Endothelial cell of umbilical vein (primary cell): ENCODE data around the gene POU2AF3. TPM values are rescaled to one million over a fixed set of nuclear protein-coding genes. Genes with fewer than 3 reads are reported as not detected.

Experiments
- BruUV-seq: library from RNA; stranded (reverse); fragments of 400-500 nt; replicated peaks from 2 replicates; lab custom pipeline; 2021; lab: Mats Ljungman, UMichigan
- CTCF ChIA-PET: fragments of 300-600, 350-600 bp; sonication (Branson Sonifier 250); formaldehyde crosslinking; loops from one replicate; lab custom pipeline; 2021; ENCODE audit warnings: antibody characterized with exemption, inconsistent platforms; lab: Charles Lee
- POLR2A ChIA-PET: fragments of 300-600, 350-600 bp; sonication (Branson Sonifier 250); formaldehyde crosslinking; loops from one replicate; lab custom pipeline; 2021; ENCODE audit warnings: antibody characterized with exemption, inconsistent platforms; lab: Charles Lee
- DNase-seq: peaks from one replicate; pipeline ENCODE4 v3.0.0-alpha.2; 2011; ENCODE audit warnings: low read depth, low spot score
- FAIRE-seq: peaks from 2 replicates; lab custom pipeline; 2011; peaks lifted over from hg19 to GRCh38; lab: Jason Lieb, UNC
- H2AFZ ChIP-seq: 2 replicates; pipeline ENCODE4 v1.6.0; 2012; ENCODE audit warnings: low read depth, low read length, control low read depth, inconsistent platforms
- H3K27ac ChIP-seq: 2 replicates; pipeline ENCODE4 v1.5.1; 2011; ENCODE audit warnings: low read depth, mild to moderate bottlenecking, control low read depth, low read length, moderate library complexity; ENCODE audit not compliant: insufficient read depth
- H3K27me3 ChIP-seq, 2 experiments: 2 replicates each; pipeline versions ENCODE4 v1.6.0 to v1.6.1; 2011; ENCODE audit warnings: low read length in 2 of 2, mixed read lengths in 1 of 2; ENCODE audit not compliant: control insufficient read depth in 2 of 2, insufficient read depth in 2 of 2
- H3K36me3 ChIP-seq, 2 experiments: 2 replicates in 1 of 2; 3 replicates in 1 of 2; pipeline ENCODE4 v1.5.1; 2011; ENCODE audit warnings: low read length in 2 of 2, mild to moderate bottlenecking in 1 of 2, moderate library complexity in 1 of 2; ENCODE audit not compliant: control insufficient read depth in 2 of 2, insufficient read depth in 2 of 2; ENCODE audit errors: extremely low read depth in 1 of 2
- H3K4me1 ChIP-seq: 3 replicates; pipeline ENCODE4 v1.5.1; 2011; ENCODE audit warnings: mild to moderate bottlenecking, low read length; ENCODE audit not compliant: control insufficient read depth, insufficient read depth; ENCODE audit errors: extremely low read depth
- H3K4me2 ChIP-seq: 2 replicates; pipeline ENCODE4 v1.6.1; 2011; ENCODE audit warnings: low read length, control low read depth, mixed read lengths; ENCODE audit not compliant: insufficient read depth
- H3K4me3 ChIP-seq, 3 experiments: fragments of 200-600 bp in 1 of 3; sonication (generic), shearing (Covaris generic) in 1 of 3; replicated peaks in 1 of 3; 2 replicates each; pipeline ENCODE4 v1.5.1; 2011 to 2016; ENCODE audit warnings: control low read depth in 3 of 3, low read length in 3 of 3, mild to moderate bottlenecking in 2 of 3, inconsistent platforms in 1 of 3, low read depth in 1 of 3, moderate library complexity in 1 of 3; ENCODE audit not compliant: insufficient read depth in 1 of 3
- H3K79me2 ChIP-seq: 2 replicates; pipeline ENCODE4 v1.6.0; 2012; ENCODE audit warnings: low read length, inconsistent platforms; ENCODE audit not compliant: control insufficient read depth, insufficient read depth
- H3K9ac ChIP-seq: replicated peaks from 2 replicates; pipeline ENCODE3; 2011; ENCODE audit warnings: low read length, control low read depth; ENCODE audit not compliant: insufficient read depth; ENCODE audit errors: extremely low read depth
- H3K9me1 ChIP-seq: replicated peaks from 3 replicates; pipeline ENCODE4 v1.6.0; 2011; ENCODE audit warnings: mild to moderate bottlenecking, low read length; ENCODE audit not compliant: control insufficient read depth, insufficient read depth; ENCODE audit errors: extremely low read depth
- H3K9me3 ChIP-seq: replicated peaks from 2 replicates; pipeline ENCODE4 v1.5.1; 2012; ENCODE audit warnings: low read length, inconsistent platforms; ENCODE audit not compliant: control insufficient read depth, insufficient read depth
- H4K20me1 ChIP-seq: replicated peaks from 2 replicates; pipeline ENCODE3; 2011; ENCODE audit warnings: mild to moderate bottlenecking, low read length; ENCODE audit not compliant: control insufficient read depth, insufficient read depth; ENCODE audit errors: extremely low read depth
- EZH2 ChIP-seq: IDR thresholded peaks from 2 replicates; pipeline ENCODE4 v1.6.1; 2012; ENCODE audit warnings: borderline replicate concordance, low read depth, mild to moderate bottlenecking, moderate library complexity, low read length, inconsistent platforms; ENCODE audit not compliant: severe bottlenecking
- FOS ChIP-seq: IDR thresholded peaks from 2 replicates; pipeline ENCODE4 v1.6.1; 2011; ENCODE audit warnings: mild to moderate bottlenecking, low read length, moderate library complexity, borderline replicate concordance; ENCODE audit not compliant: insufficient read depth
- GATA2 ChIP-seq: IDR thresholded peaks from 2 replicates; pipeline ENCODE4 v1.7.0; 2011; ENCODE audit warnings: low read depth, mild to moderate bottlenecking, moderate library complexity, mixed read lengths, low read length; ENCODE audit not compliant: insufficient read length, insufficient read depth
- JUN ChIP-seq: IDR thresholded peaks from 2 replicates; pipeline ENCODE4 v1.6.1; 2011; ENCODE audit warnings: borderline replicate concordance, low read depth; ENCODE audit not compliant: insufficient read length, insufficient read depth
- MYC ChIP-seq: IDR thresholded peaks from one replicate; pipeline ENCODE4 v1.6.1; 2011; ENCODE audit warnings: mild to moderate bottlenecking, low read depth, low read length
- POLR2A ChIP-seq: IDR thresholded peaks from 2 replicates; pipeline ENCODE4 v1.6.1; 2012; ENCODE audit warnings: low read depth, mild to moderate bottlenecking, control low read depth, low read length
- POLR2AphosphoS5 ChIP-seq: IDR thresholded peaks from 2 replicates; pipeline ENCODE4 v1.6.1; 2012; ENCODE audit warnings: low read depth, mild to moderate bottlenecking, control low read depth, low read length, moderate library complexity; ENCODE audit not compliant: insufficient read depth
- dilution Hi-C: fragments of 300-500 bp; cut with MboI; formaldehyde crosslinking; loops from one replicate; pipeline ENCODE4 v1.15.0; 2019; ENCODE audit warnings: low sequenced_read_pairs; ENCODE audit not compliant: extremely low pct_ligation_motif_present
- intact Hi-C: fragments of 100-400 bp; cut with micrococcal nuclease; formaldehyde crosslinking; loops from one replicate; pipeline ENCODE4 v1.10.0; 2022
- polyA plus RNA-seq, 4 experiments: library from polyadenylated mRNA; depleted of rRNA in 3 of 4; stranded (reverse) in 3 of 4; unstranded in 1 of 4; fragments of >200 nt; gene quantifications; 2 replicates each; pipeline versions ENCODE4 v1.2.1 to v1.2.3, GENCODE V29; 2011 to 2012; ENCODE audit warnings: missing spikeins in 1 of 4
- total RNA-seq: library from RNA; stranded (reverse); gene quantifications from 2 replicates; pipeline ENCODE4 v1.2.3, GENCODE V29; 2021
- TF ChIP-seq, protein P1 (sequence below): IDR thresholded peaks from 2 replicates; pipeline ENCODE4 v1.6.1; 2011; ENCODE audit not compliant: insufficient read depth, insufficient read length
- TF ChIP-seq, protein P2 (sequence below), 2 donors: IDR thresholded peaks; 1 replicate in 1 of 2; 2 replicates in 1 of 2; pipeline ENCODE4 v1.5.1; 2011; ENCODE audit warnings: low read length in 2 of 2, mild to moderate bottlenecking in 2 of 2, moderate library complexity in 2 of 2, control low read depth in 1 of 2, inconsistent platforms in 1 of 2, low read depth in 1 of 2; ENCODE audit not compliant: insufficient read depth in 1 of 2; ENCODE audit errors: extremely low read depth in 1 of 2

The POU2AF3 gene
- total and polyA plus RNA-seq, 2 donors (not counting 3 experiments of a cell fraction or from before 2014, with no cell fraction given): not detected

DNA sequence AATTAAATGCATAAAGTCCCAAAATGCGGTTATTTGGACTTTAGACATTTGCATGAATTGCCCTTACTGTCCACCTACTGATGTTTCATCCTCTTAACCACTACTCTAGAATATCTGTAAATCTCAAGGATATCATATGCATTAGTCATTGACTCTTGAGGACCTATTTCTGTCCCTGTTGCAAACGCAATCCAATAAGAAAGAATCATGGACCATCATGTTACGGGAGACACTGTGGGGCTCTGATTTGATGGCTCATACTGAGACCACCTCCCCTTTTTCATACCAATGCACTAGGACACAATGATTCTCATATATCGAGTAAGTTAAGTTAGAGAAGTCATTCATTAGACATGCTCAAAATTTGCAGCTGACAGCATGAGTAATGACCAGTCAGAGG, 38.5 kb upstream of the POU2AF3 start:
- Histone ChIP-seq H3K9me3 (no peaks in the 10 kb centered on the region), H4K20me1 (no peaks in the 10 kb centered on the region), H3K9ac (no peak overlapping the region), H3K79me2 (no peaks in the 10 kb centered on the region), H2AFZ (no peak overlapping the region), H3K4me1 (no peaks in the 10 kb centered on the region), H3K4me3 (no peak overlapping the region), H3K4me2 (no peak overlapping the region), H3K36me3 (no peaks in the 10 kb centered on the region), H3K27me3 (peaks cover 0 to 3% of the 10 kb centered on the region in 2 experiments), H3K27ac (no peak overlapping the region), H3K9me1 (no peaks in the 10 kb centered on the region)
- BruUV-seq: no TSS peak
- intact Hi-C loops: no loop called here
- no peak for DNase-seq
- ChIA-PET POLR2A (no interaction called here), CTCF (no interaction called here)
- FAIRE-seq: no peak
- TF ChIP-seq GATA2 (no peak), MYC (no peak)
- TF ChIP-seq, protein P1, sequence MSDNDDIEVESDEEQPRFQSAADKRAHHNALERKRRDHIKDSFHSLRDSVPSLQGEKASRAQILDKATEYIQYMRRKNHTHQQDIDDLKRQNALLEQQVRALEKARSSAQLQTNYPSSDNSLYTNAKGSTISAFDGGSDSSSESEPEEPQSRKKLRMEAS: no peak
- TF ChIP-seq, protein P2, sequence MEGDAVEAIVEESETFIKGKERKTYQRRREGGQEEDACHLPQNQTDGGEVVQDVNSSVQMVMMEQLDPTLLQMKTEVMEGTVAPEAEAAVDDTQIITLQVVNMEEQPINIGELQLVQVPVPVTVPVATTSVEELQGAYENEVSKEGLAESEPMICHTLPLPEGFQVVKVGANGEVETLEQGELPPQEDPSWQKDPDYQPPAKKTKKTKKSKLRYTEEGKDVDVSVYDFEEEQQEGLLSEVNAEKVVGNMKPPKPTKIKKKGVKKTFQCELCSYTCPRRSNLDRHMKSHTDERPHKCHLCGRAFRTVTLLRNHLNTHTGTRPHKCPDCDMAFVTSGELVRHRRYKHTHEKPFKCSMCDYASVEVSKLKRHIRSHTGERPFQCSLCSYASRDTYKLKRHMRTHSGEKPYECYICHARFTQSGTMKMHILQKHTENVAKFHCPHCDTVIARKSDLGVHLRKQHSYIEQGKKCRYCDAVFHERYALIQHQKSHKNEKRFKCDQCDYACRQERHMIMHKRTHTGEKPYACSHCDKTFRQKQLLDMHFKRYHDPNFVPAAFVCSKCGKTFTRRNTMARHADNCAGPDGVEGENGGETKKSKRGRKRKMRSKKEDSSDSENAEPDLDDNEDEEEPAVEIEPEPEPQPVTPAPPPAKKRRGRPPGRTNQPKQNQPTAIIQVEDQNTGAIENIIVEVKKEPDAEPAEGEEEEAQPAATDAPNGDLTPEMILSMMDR (IDR thresholded peaks at IDR 0.05; ENCODE audit: extremely low read depth in 1 of 2, insufficient read depth in 1 of 2, low read depth in 1 of 2, low read length in 2 of 2): no peak
- dilution Hi-C loops: no loop called here

DNA sequence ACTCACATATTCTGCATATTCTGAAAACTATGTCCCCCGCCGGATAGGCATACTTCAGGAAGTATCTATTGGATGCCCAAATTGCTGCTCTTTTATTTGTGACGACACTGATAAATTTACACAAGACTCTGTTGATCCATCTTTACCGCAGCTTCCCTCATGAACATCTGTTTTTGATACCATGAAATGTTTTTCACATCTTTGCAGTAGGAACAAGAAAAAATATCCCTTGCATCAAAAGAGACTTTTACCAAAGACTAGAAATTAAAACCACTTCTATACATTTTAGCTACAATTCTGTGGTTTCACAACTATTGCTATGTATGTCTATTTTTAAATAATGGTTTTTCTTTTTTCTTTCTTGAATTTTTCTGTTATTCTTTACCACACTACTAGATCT, 37.5 kb upstream of the POU2AF3 start:
- no peaks in the 10 kb centered on the region for H4K20me1 ChIP-seq
- no peak overlapping the region for H2AFZ ChIP-seq
- no TSS peak for BruUV-seq
- no peak overlapping the region for H3K4me2 ChIP-seq
- no peak overlapping the region for H3K4me3 ChIP-seq
- no peaks in the 10 kb centered on the region for H3K4me1 ChIP-seq
- ChIA-PET CTCF (interaction anchor here (1.4 kb wide), 1 partner anchor 14 kb away, joined by 3 read pairs; no protein-coding TSS in a partner anchor), POLR2A (no interaction called here)
- no peaks in the 10 kb centered on the region for H3K9me3 ChIP-seq
- dilution Hi-C loops: no loop called here
- FAIRE-seq (no peak), DNase-seq (no peak)
- no peaks in the 10 kb centered on the region for H3K36me3 ChIP-seq
- H3K27me3 ChIP-seq: no peaks in the 10 kb centered on the region
- intact Hi-C loops: no loop called here
- H3K79me2 ChIP-seq: no peaks in the 10 kb centered on the region
- H3K27ac ChIP-seq: no peak overlapping the region
- H3K9me1 ChIP-seq: no peaks in the 10 kb centered on the region
- H3K9ac ChIP-seq: no peak overlapping the region
- TF ChIP-seq, protein P2 (IDR thresholded peaks at IDR 0.05; ENCODE audit: extremely low read depth in 1 of 2, insufficient read depth in 1 of 2, low read depth in 1 of 2, low read length in 2 of 2): no peak
- TF ChIP-seq FOS: no peak
- no peak for TF ChIP-seq JUN
- no peak for TF ChIP-seq POLR2A
- TF ChIP-seq MYC: no peak
- TF ChIP-seq, protein P1: no peak
- TF ChIP-seq POLR2AphosphoS5: no peak
- no peak for TF ChIP-seq GATA2
- no peak for TF ChIP-seq EZH2
